ENCODE results near the gene PKP1.

Gene PKP1

DNA sequence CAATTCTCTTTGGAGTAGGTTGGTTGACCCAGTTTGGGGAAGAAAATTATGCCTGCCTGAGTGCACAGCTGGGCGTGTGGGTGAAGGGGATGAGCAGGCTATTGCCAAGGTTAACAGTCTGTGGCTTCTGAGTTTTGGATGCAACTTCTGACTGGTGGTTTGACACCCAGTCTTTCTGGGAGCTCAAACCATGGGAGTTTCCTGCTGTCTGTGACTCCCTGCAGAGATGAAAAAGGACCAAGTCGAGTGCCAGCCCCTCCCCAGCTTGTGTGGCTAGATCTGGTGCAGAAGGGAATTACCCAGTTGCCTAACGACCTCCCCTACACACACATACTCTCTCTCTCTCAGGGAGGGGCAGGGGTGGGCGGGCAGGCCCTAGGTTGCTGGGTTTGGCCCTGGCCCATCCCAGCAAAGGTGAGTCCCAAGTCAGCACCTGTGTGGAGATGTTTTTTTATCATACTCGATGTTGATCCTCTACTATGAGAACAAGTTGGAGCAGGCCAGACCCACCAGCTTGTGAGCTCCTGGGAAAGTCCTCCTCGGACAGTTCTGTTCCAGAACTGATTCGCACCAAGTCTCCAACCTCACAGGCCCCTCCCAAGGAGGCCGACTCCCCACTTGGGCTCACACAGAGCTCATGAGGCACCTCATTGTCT is 28.2 kb downstream of the PKP1 start:
- peak; percentile 9 to 10 for DNase-seq

GRCh38 chr1:201312298-201312697 is 29.0 kb downstream of the PKP1 start:
- no peak for DNase-seq

- DNase-seq, result no peak
These were observed 29.8 kb downstream of the PKP1 start for GRCh38 chr1:201313086-201313485.

DNA sequence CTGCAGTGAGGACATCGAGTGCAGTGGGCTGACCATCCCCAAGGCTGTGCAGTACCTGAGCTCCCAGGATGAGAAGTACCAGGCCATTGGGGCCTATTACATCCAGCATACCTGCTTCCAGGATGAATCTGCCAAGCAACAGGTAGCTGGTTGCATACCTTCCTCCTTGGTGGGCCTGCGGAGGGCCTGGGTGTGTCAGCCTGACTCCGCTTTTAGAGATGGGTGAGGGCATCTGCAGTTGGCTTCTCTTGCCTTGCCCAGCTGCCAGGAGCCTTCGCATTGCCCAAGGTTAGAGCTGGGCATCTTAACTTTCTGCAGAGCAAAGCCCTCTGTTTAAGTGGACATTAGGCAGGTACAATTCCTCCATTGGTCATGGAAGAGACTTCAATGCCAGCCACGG is 33.2 kb downstream of the PKP1 start:
- no peak for DNase-seq

DNA sequence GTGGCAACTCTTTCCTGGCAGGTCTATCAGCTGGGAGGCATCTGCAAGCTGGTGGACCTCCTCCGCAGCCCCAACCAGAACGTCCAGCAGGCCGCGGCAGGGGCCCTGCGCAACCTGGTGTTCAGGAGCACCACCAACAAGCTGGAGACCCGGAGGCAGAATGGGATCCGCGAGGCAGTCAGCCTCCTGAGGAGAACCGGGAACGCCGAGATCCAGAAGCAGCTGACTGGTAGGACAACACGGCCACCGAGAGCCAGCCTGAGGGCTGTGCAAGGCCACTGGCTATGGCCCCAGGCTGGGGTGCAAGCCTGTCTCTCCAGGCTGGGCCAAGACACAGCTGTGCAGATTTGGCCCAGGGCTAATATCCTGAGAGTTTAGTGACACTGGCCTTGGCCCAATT is 34.2 kb downstream of the PKP1 start:
- no peak for DNase-seq

DNA sequence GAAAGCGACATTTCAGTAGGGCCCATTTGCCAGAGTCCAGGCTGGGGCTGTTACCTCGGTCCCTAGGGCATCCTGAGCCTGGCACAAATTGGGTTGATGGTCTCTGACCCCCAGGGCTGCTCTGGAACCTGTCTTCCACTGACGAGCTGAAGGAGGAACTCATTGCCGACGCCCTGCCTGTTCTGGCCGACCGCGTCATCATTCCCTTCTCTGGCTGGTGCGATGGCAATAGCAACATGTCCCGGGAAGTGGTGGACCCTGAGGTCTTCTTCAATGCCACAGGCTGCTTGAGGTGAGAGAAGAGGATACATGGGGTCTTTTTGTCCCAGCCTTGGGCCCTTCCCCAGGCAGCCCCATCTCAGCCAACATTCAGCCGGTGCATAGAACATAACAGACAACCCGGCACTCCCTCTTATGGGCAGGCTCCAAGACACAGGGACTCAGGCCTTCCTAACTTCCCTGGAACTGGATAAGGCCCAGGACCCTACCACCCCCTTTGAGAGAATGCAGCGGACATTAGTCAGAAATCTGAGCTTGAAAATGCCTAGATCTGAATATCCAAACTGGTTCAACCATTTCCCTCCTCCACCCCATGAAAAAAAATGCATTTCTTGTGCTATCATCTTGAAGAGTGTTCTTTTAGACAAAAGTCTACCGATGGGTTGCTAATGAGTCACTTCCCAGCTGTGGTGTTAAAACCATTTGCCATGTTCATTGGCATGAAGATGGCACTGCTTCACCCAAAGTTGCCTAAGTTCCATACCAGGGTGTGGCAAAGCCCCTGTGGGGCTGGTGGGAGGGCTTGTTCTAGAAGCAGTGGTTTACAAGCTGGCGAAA is 35.4 kb downstream of the PKP1 start:
- no peak for DNase-seq

DNA sequence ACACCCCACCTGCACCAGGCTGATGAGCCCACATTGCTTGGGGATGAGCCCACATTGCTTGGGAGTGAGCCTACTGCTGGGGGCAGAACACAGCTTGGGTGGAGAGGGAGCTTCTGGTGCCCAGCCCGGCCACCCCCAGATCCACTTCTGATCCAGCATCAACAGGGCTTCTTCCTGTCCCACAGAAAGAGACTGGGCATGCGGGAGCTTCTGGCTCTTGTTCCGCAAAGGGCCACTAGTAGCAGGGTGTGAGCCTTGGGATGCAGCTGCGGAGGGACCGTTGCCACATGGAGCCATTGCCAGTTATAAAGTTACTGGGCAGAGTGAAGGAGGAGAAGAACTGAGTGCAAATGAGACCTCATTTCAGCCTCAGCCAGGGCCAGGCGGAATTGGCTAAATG is 36.3 kb downstream of the PKP1 start:
- DNase-seq, result no peak

GRCh38 chr1:201320168-201320788 is 37.0 kb downstream of the PKP1 start:
- DNase-seq, result no peak

DNA sequence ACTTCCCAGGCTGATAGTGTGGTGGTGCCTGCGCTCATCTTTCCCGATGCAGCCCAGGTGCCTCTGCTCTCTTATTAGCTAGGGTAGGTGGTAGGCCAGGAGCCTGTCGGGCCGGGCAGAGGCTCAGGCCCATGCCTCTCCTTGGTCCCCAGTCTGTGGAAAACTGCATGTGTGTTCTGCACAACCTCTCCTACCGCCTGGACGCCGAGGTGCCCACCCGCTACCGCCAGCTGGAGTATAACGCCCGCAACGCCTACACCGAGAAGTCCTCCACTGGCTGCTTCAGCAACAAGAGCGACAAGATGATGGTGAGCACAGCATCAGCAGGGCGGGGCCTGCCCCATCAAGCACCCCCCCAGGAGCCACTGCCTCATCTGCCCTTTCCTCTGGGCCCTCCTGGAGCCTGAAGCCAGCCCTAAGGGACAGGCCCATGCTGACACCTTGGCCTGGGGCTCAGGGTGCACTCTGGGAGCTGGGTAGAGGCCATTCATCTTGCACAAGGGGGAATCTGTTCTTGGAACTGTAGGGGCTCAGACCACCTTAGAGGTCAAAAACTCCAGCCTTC is 38.6 kb downstream of the PKP1 start:
- DNase-seq, result no peak

GRCh38 chr1:201322653-201323510 is 39.6 kb downstream of the PKP1 start:
- DNase-seq, result no peak

DNA sequence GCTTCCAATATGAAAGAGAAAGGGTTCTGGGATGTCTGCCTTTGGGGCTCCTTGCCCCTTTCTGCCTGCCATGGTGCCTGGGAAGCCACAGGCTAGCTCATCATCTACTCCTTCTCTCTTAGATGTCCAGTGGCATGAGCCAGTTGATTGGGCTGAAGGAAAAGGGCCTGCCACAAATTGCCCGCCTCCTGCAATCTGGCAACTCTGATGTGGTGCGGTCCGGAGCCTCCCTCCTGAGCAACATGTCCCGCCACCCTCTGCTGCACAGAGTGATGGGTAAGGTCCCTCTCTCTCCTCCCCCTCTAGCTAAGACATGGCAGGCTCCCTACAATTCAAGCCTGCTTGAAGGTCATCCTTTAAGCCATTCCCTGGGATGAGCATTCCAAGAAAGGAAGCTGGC is 41.0 kb downstream of the PKP1 start:
- no peak for DNase-seq

DNA sequence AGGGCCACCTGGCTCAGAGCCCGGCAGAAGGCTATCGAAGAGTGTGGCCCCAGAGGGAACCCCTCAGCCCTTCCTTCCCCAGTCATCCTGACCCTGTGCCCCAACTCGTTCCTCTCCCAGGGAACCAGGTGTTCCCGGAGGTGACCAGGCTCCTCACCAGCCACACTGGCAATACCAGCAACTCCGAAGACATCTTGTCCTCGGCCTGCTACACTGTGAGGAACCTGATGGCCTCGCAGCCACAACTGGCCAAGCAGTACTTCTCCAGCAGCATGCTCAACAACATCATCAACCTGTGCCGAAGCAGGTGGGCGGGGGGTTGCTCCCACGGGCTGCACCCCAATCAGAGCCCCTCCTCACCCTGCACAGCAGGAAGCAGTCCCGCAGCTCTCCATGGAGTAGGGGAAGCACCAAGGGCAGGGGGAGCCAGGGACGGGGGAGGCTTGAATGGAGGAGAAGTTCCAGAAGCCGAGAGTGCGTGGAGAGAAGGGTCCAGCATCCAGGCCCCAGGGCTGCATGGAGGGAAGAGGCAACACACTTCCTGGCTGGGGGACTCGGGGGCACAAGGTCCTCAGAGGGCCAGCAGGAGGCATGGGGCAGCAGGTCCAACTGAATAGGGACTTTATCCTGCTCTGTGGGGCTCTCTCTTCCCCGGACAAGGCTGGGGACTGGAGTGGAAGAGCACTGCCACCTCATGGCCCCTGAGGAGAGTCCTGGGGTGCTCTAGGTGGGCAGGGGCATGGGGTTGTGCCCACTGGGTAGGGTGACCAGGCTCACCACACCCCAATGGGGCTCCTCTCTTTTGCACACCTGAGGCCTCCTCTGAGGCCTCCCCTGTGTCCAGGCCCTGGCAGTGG is 41.7 kb downstream of the PKP1 start:
- DNase-seq, result no peak

DNA sequence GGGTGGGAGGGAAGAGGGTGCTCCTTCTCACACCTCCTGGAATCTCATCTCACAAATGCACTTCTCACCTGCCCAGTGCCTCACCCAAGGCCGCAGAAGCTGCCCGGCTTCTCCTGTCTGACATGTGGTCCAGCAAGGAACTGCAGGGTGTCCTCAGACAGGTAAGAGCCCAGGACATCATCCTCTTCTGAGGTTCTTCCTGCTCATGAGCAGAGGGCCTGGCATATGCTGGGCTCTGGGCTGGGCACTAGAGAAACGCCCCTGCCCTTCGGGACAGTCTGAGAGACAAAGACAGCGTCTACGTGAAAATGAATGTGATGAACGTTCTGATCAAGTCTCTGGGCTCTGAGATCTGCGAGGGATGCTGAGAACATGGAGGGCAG is 42.4 kb downstream of the PKP1 start:
- DNase-seq, result no peak

GRCh38 chr1:201326710-201327109 is 43.4 kb downstream of the PKP1 start:
- DNase-seq, result no peak

GRCh38 chr1:201327687-201328240 is 44.5 kb downstream of the PKP1 start:
- DNase-seq, result no peak

- DNase-seq, result no peak
These were observed 45.3 kb downstream of the PKP1 start for GRCh38 chr1:201328576-201328975.

- DNase-seq, result no peak
These were observed 46.0 kb downstream of the PKP1 start for GRCh38 chr1:201329286-201329685.

DNA sequence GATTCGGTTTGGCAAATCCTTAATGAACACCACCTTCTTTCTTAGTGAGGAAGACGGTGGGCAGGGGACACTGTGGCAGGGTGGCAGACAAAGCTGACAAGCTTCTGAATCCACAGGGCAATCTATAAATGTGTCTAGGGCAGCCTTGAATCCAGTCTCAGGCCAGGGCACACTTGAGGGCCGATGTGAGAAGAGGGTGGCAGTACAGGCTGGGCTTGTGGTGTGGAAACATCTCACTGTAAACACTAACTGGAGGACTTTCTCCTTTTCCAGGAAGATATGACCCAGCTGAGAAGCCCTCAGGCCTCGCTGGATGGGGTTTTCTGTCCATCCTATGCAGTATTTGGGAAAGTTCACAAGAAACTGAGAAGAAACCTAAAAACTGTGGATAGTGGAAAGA is 46.5 kb downstream of the PKP1 start:
- no peak for DNase-seq

DNA sequence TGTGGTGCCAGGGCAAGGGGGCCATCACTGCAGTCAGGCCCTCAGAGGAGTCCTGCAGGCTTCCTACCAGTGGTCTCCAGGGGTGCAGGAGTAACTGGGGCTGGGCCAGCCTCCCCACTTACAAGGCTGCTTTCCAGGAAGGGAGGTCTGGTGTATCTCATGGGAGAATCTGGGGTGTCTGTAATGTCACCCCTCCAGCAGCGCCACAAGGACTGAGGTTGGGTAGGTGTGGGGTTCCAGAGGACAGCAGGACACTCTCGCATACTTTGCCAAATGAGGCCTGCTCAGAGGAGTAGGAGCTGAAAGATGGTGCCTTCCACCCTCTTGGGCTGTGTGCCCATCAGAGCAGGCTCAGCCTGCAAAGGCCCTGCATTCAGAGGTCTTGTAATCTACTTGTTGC is 47.2 kb downstream of the PKP1 start:
- no peak for DNase-seq

DNA sequence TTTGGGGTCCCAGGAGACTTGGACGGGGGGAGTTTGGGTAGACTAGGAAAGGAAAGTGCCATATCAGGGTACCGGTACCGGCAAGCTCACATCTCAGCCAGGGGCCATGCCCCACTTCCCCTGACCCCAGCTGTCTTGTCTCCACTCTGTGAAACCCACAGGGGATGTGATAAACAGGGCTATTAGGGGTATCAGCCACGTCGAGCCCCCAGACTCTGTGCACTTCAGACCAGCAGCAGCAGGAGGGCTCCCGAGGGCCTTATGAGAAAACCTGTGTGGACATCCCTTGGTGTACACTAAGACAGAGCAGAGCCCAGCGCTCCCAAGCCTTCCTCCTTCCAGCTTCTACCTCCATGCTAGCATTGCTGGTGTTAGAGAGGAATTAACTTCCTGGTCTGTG is 47.9 kb downstream of the PKP1 start:
- DNase-seq, result no peak

GRCh38 chr1:201332021-201332420 is 48.7 kb downstream of the PKP1 start:
- no peak for DNase-seq
